IPS-20b (cell line): ENCODE measurements around the gene PPCS.

Experiments
- H3K27ac ChIP-seq: one replicate; pipeline ENCODE4 v1.5.1; 2013; ENCODE audit warnings: low read length
- H3K27me3 ChIP-seq: 2 replicates; pipeline ENCODE4 v1.6.1; 2013; ENCODE audit warnings: mild to moderate bottlenecking, low read length, inconsistent platforms; ENCODE audit not compliant: insufficient read depth
- H3K36me3 ChIP-seq: 2 replicates; pipeline ENCODE4 v1.6.1; 2013; ENCODE audit warnings: low read depth, mild to moderate bottlenecking, inconsistent platforms, low read length, moderate library complexity; ENCODE audit not compliant: insufficient read depth
- H3K4me1 ChIP-seq: 2 replicates; pipeline ENCODE4 v1.6.1; 2013; ENCODE audit warnings: mild to moderate bottlenecking, control low read depth, inconsistent platforms, low read length, moderate library complexity; ENCODE audit not compliant: insufficient read depth
- H3K4me3 ChIP-seq: 2 replicates; pipeline ENCODE4 v1.5.1; 2013; ENCODE audit warnings: mild to moderate bottlenecking, low read length, inconsistent platforms
- H3K9ac ChIP-seq: 2 replicates; pipeline ENCODE4 v1.6.1; 2013; ENCODE audit warnings: low read depth, mild to moderate bottlenecking, inconsistent platforms, low read length, moderate library complexity
- H3K9me3 ChIP-seq: 2 replicates; pipeline ENCODE4 v1.6.1; 2013; ENCODE audit warnings: mild to moderate bottlenecking, low read depth, low read length, inconsistent platforms; ENCODE audit not compliant: insufficient read depth

The PPCS gene

DNA sequence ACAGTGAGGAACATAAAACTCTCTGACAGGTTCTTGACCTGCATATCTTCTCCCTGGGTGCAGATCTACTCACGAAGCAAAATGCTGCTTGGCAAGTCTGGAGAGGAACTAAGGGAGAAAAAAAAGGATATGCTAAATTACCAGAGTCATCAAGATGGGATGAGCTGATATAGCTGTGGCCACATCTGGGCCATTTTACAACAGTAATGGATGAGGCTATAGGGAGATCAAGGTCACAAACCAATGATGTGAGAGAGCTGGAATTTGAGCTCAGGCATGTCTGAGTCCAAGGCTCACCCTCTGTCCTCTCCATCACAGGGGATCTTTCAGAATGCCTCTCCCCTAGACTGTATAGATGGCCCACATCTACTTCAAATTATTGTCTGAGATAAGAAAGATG, 26.7 kb upstream of the PPCS start:
- Histone ChIP-seq H3K9me3 (no peaks in the 10 kb centered on the region), H3K27ac (no peak overlapping the region), H3K4me3 (no peak overlapping the region), H3K36me3 (no peaks in the 10 kb centered on the region), H3K27me3 (no peaks in the 10 kb centered on the region), H3K4me1 (0 out of 2 replicates have a peak, but pooled peaks cover 3% of the 10 kb centered on the region), H3K9ac (no peak overlapping the region)

DNA sequence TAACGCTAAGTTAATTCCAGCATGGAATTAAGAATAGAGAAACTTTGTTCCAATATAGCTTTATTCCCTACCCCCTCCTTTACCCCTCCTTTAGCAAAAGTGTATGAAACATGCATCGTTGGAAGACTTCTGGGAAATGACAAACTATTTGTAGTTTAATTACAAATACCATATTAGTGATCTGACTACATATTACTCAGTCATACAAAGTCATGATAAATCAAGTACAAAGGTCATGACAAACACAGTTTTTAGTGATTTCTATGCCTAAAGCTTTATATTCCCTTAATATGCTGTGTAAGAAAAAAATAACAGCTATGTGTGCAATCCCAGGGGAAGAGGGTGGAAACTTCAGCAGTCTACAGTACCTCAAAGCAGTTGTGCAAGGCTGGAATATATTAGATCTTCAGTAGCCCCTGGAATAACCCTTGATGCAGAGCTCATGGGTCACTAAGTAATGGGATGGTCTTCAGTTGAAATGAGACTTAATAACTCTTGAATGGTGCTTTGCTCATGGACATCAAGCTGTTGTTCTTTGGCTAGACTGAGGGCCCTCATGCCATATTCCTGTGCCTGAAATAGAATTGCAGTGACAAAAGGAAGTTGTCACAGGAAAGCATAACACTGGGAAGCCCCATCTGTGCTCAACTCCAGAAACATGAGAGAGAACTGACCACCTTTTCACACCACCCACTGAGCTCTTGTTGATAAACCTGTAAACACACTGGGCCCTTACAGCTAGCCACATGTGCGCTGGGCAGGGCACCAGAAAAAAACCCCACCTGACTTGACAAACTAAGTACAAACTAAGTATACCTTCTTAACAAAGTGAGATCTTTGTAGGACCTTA, 25.8 kb upstream of the PPCS start:
- Histone ChIP-seq H3K9ac (no peak overlapping the region), H3K4me3 (no peak overlapping the region), H3K4me1 (0 out of 2 replicates have a peak, but pooled peaks cover 3% of the 10 kb centered on the region), H3K9me3 (no peaks in the 10 kb centered on the region), H3K36me3 (no peaks in the 10 kb centered on the region), H3K27ac (no peak overlapping the region), H3K27me3 (no peaks in the 10 kb centered on the region)

DNA sequence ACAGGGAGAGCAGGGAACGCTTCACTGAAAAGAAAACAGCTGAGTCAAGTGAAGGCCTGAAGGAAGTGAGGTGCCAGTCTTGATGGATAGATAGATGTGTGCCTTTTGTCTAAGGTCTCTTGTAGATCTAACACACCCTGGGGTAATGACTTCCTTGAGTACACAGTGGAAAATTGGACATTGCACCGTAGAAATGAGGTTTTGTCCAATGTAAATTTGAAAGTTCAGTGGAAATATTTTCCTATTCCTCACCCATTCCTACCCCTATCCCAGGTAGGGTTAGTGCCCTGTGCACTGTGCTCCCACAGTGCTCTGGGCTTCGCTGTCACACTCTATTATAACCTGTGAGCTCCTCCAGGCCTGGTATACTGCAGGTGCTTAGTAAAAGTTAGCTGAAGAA, 24.8 kb upstream of the PPCS start:
- no peaks in the 10 kb centered on the region for H3K36me3 ChIP-seq
- H3K4me3 ChIP-seq, result no peak overlapping the region

DNA sequence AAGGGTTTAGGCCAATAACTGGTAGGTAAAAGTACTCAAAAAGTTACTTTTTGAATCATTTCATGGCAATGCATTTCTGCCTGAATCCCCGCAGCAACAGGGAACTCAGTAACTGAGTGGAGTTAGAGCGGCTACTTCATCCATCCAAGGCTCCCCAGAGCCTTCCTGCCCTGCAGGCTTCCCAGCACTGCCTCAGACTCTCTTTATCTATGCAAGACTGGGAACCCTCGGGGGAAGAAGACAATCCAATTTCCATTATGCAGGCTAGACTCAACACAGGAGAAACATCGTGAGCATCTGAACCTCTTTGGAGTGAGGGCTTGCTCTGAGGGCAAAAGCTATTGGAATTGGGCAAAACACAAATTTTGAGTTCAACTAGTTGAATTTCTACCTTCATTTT, 23.6 kb upstream of the PPCS start:
- Histone ChIP-seq H3K4me1 (no peaks in the 10 kb centered on the region), H3K9ac (no peak overlapping the region), H3K27me3 (no peaks in the 10 kb centered on the region), H3K36me3 (no peaks in the 10 kb centered on the region), H3K27ac (no peak overlapping the region), H3K4me3 (no peak overlapping the region), H3K9me3 (no peaks in the 10 kb centered on the region)

More for the DNA sequence above, 24.8 kb upstream of the PPCS start:
- Histone ChIP-seq H3K9me3 (no peaks in the 10 kb centered on the region), H3K9ac (no peak overlapping the region), H3K27ac (no peak overlapping the region), H3K4me1 (0 out of 2 replicates have a peak, but pooled peaks cover 3% of the 10 kb centered on the region), H3K27me3 (no peaks in the 10 kb centered on the region)

DNA sequence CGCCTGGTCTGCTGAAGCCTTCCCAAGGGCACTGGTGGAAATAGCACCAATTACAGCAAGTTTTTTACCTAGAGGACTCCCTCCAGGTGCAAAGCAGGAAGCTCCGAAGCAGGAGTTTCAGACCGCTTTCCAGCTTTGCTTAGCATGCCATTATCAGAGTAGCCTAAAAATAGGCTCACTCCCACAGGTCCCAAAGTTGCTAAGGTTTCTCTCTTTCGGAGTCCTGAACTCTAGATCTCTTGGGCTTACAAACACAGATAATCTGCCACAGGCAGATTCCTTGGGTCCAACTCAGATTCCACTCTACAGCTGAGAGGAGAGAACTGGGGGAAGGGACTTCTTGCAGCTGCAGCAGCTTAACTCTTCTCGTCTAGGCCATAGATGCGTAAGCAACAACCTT, 23.0 kb upstream of the PPCS start:
- Histone ChIP-seq H3K9ac (no peak overlapping the region), H3K27me3 (no peaks in the 10 kb centered on the region), H3K4me3 (no peak overlapping the region), H3K4me1 (no peaks in the 10 kb centered on the region), H3K36me3 (no peaks in the 10 kb centered on the region), H3K9me3 (no peaks in the 10 kb centered on the region), H3K27ac (no peak overlapping the region)

DNA sequence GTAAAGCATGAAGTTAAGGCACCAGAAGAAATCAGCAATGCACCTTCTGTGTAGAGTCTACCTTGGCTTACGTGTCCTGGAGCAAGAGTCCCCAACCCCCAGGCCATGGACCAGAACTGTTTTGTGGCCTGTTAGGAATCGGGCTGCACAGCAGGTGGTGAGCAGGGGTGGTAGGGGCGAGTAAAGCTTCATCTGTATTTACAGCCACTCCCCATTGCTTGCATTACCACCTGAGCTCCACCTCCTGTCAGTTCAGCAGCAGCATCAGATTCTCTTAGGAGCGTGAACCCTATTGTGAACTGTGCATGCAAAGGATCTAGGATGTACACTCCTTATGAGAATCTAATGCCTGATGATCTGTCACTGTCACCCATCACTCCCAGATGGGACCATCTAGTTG, 22.0 kb upstream of the PPCS start:
- no peak overlapping the region for H3K9ac ChIP-seq
- H3K36me3 ChIP-seq, result no peaks in the 10 kb centered on the region
- H3K9me3 ChIP-seq, result no peaks in the 10 kb centered on the region
- H3K27ac ChIP-seq, result no peak overlapping the region
- H3K27me3 ChIP-seq, result no peaks in the 10 kb centered on the region
- no peak overlapping the region for H3K4me3 ChIP-seq
- H3K4me1 ChIP-seq, result no peaks in the 10 kb centered on the region

DNA sequence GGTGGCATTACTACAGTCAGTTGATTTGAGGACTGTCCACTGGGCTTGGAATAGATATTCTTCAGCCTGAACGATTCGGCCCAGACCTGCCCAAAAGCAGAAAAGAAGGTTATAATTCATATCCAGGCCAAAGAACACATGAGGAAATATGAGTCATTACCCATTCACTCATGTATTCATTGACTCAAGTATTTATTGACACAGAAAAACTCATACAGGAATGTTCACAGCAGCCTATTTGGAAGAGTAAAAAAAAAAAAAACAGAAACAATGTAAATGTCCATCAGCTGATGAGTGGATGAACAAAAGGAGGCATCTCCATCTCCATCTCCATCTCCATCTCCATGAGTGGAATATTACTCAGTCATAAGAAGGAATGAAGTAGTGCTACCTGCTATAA, 16.4 kb upstream of the PPCS start:
- Histone ChIP-seq H3K4me3 (no peak overlapping the region), H3K36me3 (no peaks in the 10 kb centered on the region), H3K27ac (no peak overlapping the region), H3K9ac (no peak overlapping the region), H3K27me3 (no peaks in the 10 kb centered on the region), H3K9me3 (no peaks in the 10 kb centered on the region), H3K4me1 (no peaks in the 10 kb centered on the region)

DNA sequence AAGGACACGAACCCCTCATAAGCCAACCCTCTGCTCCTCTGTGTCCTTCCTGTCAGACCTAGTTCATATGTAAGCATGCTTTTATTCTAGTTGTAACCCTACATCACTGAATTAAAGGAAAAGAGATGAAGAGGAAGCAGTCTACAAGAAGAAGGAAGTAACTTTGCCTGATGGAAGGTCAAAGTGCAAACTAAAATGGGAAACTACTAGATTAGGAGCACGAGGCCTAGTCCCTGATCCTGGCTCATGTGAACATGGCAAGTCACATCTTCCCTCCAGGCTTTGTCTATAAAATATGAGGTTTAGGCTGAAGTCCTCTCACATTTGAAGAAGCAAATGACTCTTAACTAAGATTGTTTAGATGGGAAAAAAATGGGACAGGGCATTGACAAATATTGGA, 13.7 kb upstream of the PPCS start:
- Histone ChIP-seq H3K36me3 (no peaks in the 10 kb centered on the region), H3K27me3 (no peaks in the 10 kb centered on the region), H3K27ac (no peak overlapping the region), H3K4me3 (no peak overlapping the region), H3K9me3 (no peaks in the 10 kb centered on the region), H3K4me1 (no peaks in the 10 kb centered on the region), H3K9ac (no peak overlapping the region)

DNA sequence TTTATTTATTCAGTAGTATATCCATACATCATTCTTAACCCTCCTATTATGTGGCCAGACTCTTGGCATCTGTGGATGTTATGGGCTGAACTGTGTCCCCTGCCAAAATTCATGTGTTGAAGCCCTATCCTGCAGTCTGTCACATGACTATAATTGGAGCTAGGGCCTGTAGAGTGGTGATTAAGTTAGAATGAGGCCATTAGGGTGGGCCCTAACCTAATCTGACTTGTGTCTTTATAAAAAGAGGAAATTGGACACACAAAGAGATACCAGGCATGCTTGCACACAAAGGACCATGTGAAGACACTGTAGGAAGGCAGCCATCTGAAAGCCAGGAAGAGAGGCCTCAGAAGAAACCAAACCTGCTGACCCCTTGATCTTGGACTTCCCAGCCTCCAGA, 7.1 kb upstream of the PPCS start:
- no peaks in the 10 kb centered on the region for H3K36me3 ChIP-seq
- H3K9me3 ChIP-seq, result no peaks in the 10 kb centered on the region
- no peak overlapping the region for H3K4me3 ChIP-seq
- H3K27me3 ChIP-seq, result no peaks in the 10 kb centered on the region
- peaks cover 6% of the 10 kb centered on the region; the same call in 1 of the 2 replicates for H3K4me1 ChIP-seq
- no peak overlapping the region for H3K9ac ChIP-seq
- H3K27ac ChIP-seq, result no peak overlapping the region

DNA sequence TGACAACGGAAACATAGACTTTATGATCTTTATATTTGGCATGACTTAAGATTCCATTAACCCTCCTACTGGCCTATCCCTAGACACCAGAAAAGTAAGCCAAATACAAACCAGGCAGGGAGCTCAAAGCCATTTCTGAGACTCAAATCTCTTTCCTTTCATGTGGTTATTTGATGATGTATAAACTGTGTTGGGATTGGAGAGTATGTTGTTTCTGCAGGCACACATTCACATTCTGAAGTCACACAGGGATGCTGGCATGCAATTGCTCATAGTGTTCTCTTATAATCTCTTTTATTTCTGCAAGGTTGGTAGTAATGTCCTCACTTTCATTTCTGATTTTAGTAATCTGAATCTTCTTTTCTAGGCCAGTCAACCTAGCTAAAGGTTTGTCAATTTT, 6.3 kb upstream of the PPCS start:
- H3K27ac ChIP-seq, result no peak overlapping the region
- H3K4me1 ChIP-seq, result peaks cover 6% of the 10 kb centered on the region; the same call in 1 of the 2 replicates
- H3K9ac ChIP-seq, result no peak overlapping the region
- H3K4me3 ChIP-seq, result no peak overlapping the region
- H3K36me3 ChIP-seq, result no peaks in the 10 kb centered on the region
- H3K27me3 ChIP-seq, result no peaks in the 10 kb centered on the region
- no peaks in the 10 kb centered on the region for H3K9me3 ChIP-seq

DNA sequence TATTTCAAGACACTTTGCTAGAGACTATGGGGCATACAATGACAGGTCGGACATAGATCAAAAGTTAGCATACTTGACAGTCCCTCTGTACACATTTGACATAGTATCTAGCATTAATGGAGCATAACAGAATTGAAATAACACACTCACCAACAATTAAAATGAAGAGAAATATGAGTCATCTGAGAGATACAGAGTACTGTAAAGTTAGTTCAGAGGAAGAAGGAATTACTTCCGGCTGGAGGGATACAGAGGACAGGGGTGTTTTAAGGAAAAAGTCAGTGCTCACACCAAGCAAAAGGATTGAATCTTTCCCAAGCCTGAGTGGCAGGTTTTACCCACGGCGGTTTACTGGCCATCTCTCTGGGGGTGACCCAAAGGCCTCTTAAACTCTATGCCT, 3.0 kb upstream of the PPCS start:
- Histone ChIP-seq H3K27ac (no peak overlapping the region), H3K36me3 (peaks cover 6% of the 10 kb centered on the region), H3K4me1 (peaks cover 6% of the 10 kb centered on the region; the same call in 1 of the 2 replicates), H3K9ac (no peak overlapping the region), H3K27me3 (no peaks in the 10 kb centered on the region), H3K9me3 (no peaks in the 10 kb centered on the region), H3K4me3 (no peak overlapping the region)

DNA sequence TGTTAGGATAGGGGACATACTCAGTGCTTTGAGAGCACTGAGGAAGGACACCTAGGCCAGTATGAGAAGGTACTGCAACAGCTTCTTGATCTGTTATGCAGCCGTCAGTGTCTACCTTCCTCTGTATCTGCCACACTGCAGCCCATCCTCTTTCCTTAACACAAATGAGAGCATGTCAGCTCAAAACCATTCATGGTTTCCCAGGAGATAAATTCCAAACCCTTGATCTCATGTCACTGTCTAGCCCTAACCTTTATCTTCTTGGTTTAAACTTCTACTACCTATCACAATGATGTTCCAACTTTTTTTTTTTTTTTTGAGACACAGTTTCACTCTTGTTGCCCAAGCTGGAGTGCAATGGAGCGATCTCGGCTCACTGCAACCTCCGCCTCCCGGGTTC, 1.9 kb upstream of the PPCS start:
- Histone ChIP-seq H3K9ac (no peak overlapping the region), H3K4me3 (no peak overlapping the region), H3K9me3 (no peaks in the 10 kb centered on the region), H3K27ac (no peak overlapping the region), H3K36me3 (peaks cover 17% of the 10 kb centered on the region), H3K4me1 (peaks cover 6% of the 10 kb centered on the region; the same call in 1 of the 2 replicates), H3K27me3 (no peaks in the 10 kb centered on the region)
